GM23338 (cell line): Measurements from ENCODE around the gene MAPK13. TPM values are rescaled to one million over a fixed set of nuclear protein-coding genes. Genes with fewer than 3 reads are reported as not detected.

Source experiments
- ATAC-seq: fragments of 200-7000 bp; cut with Tn5 transposase; 3 replicates; pipeline ENCODE4 v1.9.1; 2020
- DNase-seq: peaks from one replicate; pipeline ENCODE4 v3.0.0-alpha.2; 2015; ENCODE audit warnings: low spot score
- H2AFZ ChIP-seq: fragments of 200-600 bp; sonication (generic); 2 replicates; pipeline ENCODE4 v1.8.0; 2016; ENCODE audit warnings: antibody characterized with exemption, mild to moderate bottlenecking, moderate library complexity
- H3F3A ChIP-seq: fragments of 200-600 bp; sonication (generic); replicated peaks from 2 replicates; pipeline ENCODE4 v1.8.0; 2017; ENCODE audit warnings: antibody characterized with exemption, mixed run types, low read depth
- H3K27ac ChIP-seq: fragments of 200-600 bp; sonication (generic); 2 replicates; pipeline ENCODE4 v1.6.1; 2016; ENCODE audit warnings: low read depth
- H3K27me3 ChIP-seq: fragments of 200-600 bp; sonication (generic); 2 replicates; pipeline ENCODE4 v1.8.0; 2016; ENCODE audit warnings: mild to moderate bottlenecking, mixed run types, moderate library complexity; ENCODE audit not compliant: insufficient read depth
- H3K36me3 ChIP-seq: fragments of 200-600 bp; sonication (generic); 2 replicates; pipeline ENCODE4 v1.8.0; 2016; ENCODE audit warnings: mild to moderate bottlenecking; ENCODE audit not compliant: insufficient read depth
- H3K4me1 ChIP-seq: fragments of 200-600 bp; sonication (generic); 2 replicates; pipeline ENCODE4 v1.8.0; 2016; ENCODE audit warnings: mild to moderate bottlenecking, moderate library complexity; ENCODE audit not compliant: insufficient read depth
- H3K4me2 ChIP-seq: fragments of 200-600 bp; sonication (generic); 2 replicates; pipeline ENCODE4 v1.7.1; 2017; ENCODE audit warnings: mixed run types
- H3K4me3 ChIP-seq: fragments of 200-600 bp; sonication (generic); 2 replicates; pipeline ENCODE4 v1.6.1; 2016; ENCODE audit warnings: mixed run types
- H3K79me2 ChIP-seq: fragments of 200-600 bp; sonication (generic); replicated peaks from 2 replicates; pipeline ENCODE4 v1.8.0; 2017; ENCODE audit warnings: mild to moderate bottlenecking; ENCODE audit not compliant: insufficient read depth
- H3K9me2 ChIP-seq: fragments of 200-600 bp; sonication (generic); 2 replicates; pipeline ENCODE4 v1.8.0; 2017; ENCODE audit not compliant: insufficient read depth
- H4K20me1 ChIP-seq: fragments of 200-600 bp; sonication (generic); replicated peaks from 2 replicates; pipeline ENCODE4 v1.8.0; 2017; ENCODE audit warnings: mild to moderate bottlenecking; ENCODE audit not compliant: insufficient read depth
- H3K27ac Mint-ChIP-seq: 2 replicates; pipeline ENCODE4 v1.8.0; 2020; ENCODE audit warnings: inconsistent platforms, mild to moderate bottlenecking, moderate library complexity, mixed read lengths
- H3K27me3 Mint-ChIP-seq: 3 replicates; pipeline ENCODE4 v1.8.0; 2022; ENCODE audit warnings: low read depth, mild to moderate bottlenecking, moderate library complexity, mixed read lengths, inconsistent platforms; ENCODE audit not compliant: insufficient read depth, poor library complexity
- H3K36me3 Mint-ChIP-seq: 3 replicates; pipeline ENCODE4 v1.8.0; 2021; ENCODE audit warnings: low read depth, mild to moderate bottlenecking, inconsistent platforms, moderate library complexity, mixed read lengths
- H3K4me1 Mint-ChIP-seq: 3 replicates; pipeline ENCODE4 v1.8.0; 2020; ENCODE audit warnings: mild to moderate bottlenecking, inconsistent platforms, mixed read lengths
- H3K4me3 Mint-ChIP-seq: 3 replicates; pipeline ENCODE4 v1.8.0; 2021; ENCODE audit warnings: moderate library complexity, mild to moderate bottlenecking, inconsistent platforms, mixed read lengths
- H3K9me3 Mint-ChIP-seq: 3 replicates; pipeline ENCODE4 v1.8.0; 2020; ENCODE audit warnings: moderate library complexity, mild to moderate bottlenecking, inconsistent platforms, mixed read lengths
- CREB1 ChIP-seq: fragments of 250-450 bp; sonication (Bioruptor Pico); IDR thresholded peaks from 2 replicates; pipeline ENCODE4 v1.5.0; 2020; ENCODE audit warnings: low read depth, mild to moderate bottlenecking, moderate library complexity
- CTCF ChIP-seq, 2 experiments: fragments of 200-600 bp in 1 of 2; sonication (generic) in 1 of 2; conservative IDR thresholded peaks; 2 replicates each; pipeline versions ENCODE4 v1.5.1 to v1.6.1; 2016 to 2017; ENCODE audit warnings: antibody characterized with exemption in 2 of 2, low read depth in 2 of 2, mild to moderate bottlenecking in 2 of 2, moderate library complexity in 1 of 2
- ETS1 ChIP-seq: IDR thresholded peaks from 2 replicates; pipeline ENCODE4 v1.6.1; 2016; ENCODE audit warnings: antibody characterized with exemption
- EZH2phosphoT487 ChIP-seq: fragments of 200-600 bp; sonication (generic); IDR thresholded peaks from one replicate; pipeline ENCODE4 v1.8.1; 2018; ENCODE audit warnings: antibody characterized with exemption; ENCODE audit not compliant: unreplicated experiment
- JUNB ChIP-seq: IDR thresholded peaks from one replicate; pipeline ENCODE4 v1.6.1; 2016; ENCODE audit warnings: antibody characterized with exemption; ENCODE audit not compliant: unreplicated experiment
- NANOG ChIP-seq: IDR thresholded peaks from 2 replicates; pipeline ENCODE4 v1.6.1; 2016; ENCODE audit warnings: antibody characterized with exemption, borderline replicate concordance
- REST ChIP-seq: IDR thresholded peaks from one replicate; pipeline ENCODE4 v1.6.1; 2018; ENCODE audit warnings: antibody characterized with exemption; ENCODE audit not compliant: unreplicated experiment
- STAT1 ChIP-seq: IDR thresholded peaks from one replicate; pipeline ENCODE4 v1.6.1; 2016; ENCODE audit warnings: antibody characterized with exemption; ENCODE audit not compliant: unreplicated experiment
- ZNF331 ChIP-seq: fragments of 250-450 bp; sonication (Bioruptor Pico); IDR thresholded peaks from 2 replicates; pipeline ENCODE4 v1.5.0; 2020; ENCODE audit warnings: low read depth, mild to moderate bottlenecking, moderate library complexity
- ZNF462 ChIP-seq: fragments of 250-450 bp; sonication (Bioruptor Pico); IDR thresholded peaks from 2 replicates; pipeline ENCODE4 v1.5.0; 2020; ENCODE audit warnings: mild to moderate bottlenecking, moderate library complexity
- polyA plus RNA-seq: library from polyadenylated mRNA; unstranded; fragments of >200 nt; fragmentation: Nextera tagmentation; extraction: Ambion mirVana; gene quantifications from 2 replicates; pipeline ENCODE4 v1.2.1, GENCODE V29; 2016
- total RNA-seq: library from RNA; depleted of rRNA; stranded (reverse); fragments of >200 nt; shearing (Covaris generic); gene quantifications from 2 replicates; pipeline ENCODE4 v1.2.3, GENCODE V29; 2014

MAPK13 gene
- total and polyA plus RNA-seq, 2 experiments from 2014 or later, result 6.3 to 12.3 TPM

GRCh38 chr6:36177166-36177565 lies 46.9 kb downstream of the MAPK13 start:
- no peak for DNase-seq
- no peak for ATAC-seq
- Histone ChIP-seq H3K27me3 (no peaks in the 10 kb centered on the region), H3K27ac (no peak overlapping the region), H4K20me1 (no peaks in the 10 kb centered on the region), H3K79me2 (no peaks in the 10 kb centered on the region), H3K4me2 (no peak overlapping the region), H3K4me1 (no peaks in the 10 kb centered on the region), H3K9me2 (no peaks in the 10 kb centered on the region), H3K4me3 (no peak overlapping the region), H3F3A (no peaks in the 10 kb centered on the region), H2AFZ (no peak overlapping the region), H3K36me3 (no peaks in the 10 kb centered on the region)
- TF ChIP-seq CTCF (conservative IDR thresholded peaks at IDR 0.05; ENCODE audit: low read depth in 2 of 2), result no peak
- TF ChIP-seq ZNF462 (CRISPR knock-in tag), result no peak
- no peak for TF ChIP-seq EZH2phosphoT487
- TF ChIP-seq CREB1 (CRISPR knock-in tag), result no peak
- TF ChIP-seq REST, result no peak
- no peak for TF ChIP-seq ETS1
- no peak for TF ChIP-seq NANOG
- TF ChIP-seq ZNF331 (CRISPR knock-in tag), result no peak
- TF ChIP-seq STAT1, result no peak
- TF ChIP-seq JUNB, result no peak
- no peak overlapping the region for H3K4me3 Mint-ChIP-seq
- peaks cover 1% of the 10 kb centered on the region for H3K27me3 Mint-ChIP-seq
- no peaks in the 10 kb centered on the region for H3K4me1 Mint-ChIP-seq
- peaks cover 20% of the 10 kb centered on the region for H3K9me3 Mint-ChIP-seq
- peaks cover 15% of the 10 kb centered on the region; the same call in 2 of the 3 replicates for H3K36me3 Mint-ChIP-seq
- H3K27ac Mint-ChIP-seq, result no peak overlapping the region
